WTC11 (cell line): ENCODE results near the gene RNF113B. TPM values are rescaled to one million over a fixed set of nuclear protein-coding genes. Genes with fewer than 3 reads are reported as not detected.

ENCODE experiments used
- ATAC-seq: fragments of 200-7000 bp; cut with Tn5 transposase; 2 replicates; pipeline ENCODE4 v1.10.0; 2021; ENCODE audit warnings: mild to moderate bottlenecking, moderate library complexity
- CTCF ChIA-PET: fragments of 300-600 bp; sonication (Branson Sonifier 250); formaldehyde crosslinking; loops from one replicate; lab custom pipeline; 2021; ENCODE audit warnings: antibody characterized with exemption; lab: Charles Lee
- POLR2A ChIA-PET: fragments of 350-600 bp; sonication (Branson Sonifier 250); formaldehyde crosslinking; loops from one replicate; lab custom pipeline; 2021; ENCODE audit warnings: antibody characterized with exemption; lab: Charles Lee
- DNase-seq: peaks from one replicate; pipeline ENCODE4 v3.0.0; 2021; ENCODE audit warnings: low spot score
- H3K27ac Mint-ChIP-seq: 2 replicates; pipeline ENCODE4 v1.8.0; 2021; ENCODE audit warnings: mixed read lengths
- H3K27me3 Mint-ChIP-seq: 2 replicates; pipeline ENCODE4 v1.8.0; 2021; ENCODE audit warnings: low read depth, mild to moderate bottlenecking, moderate library complexity, mixed read lengths
- H3K36me3 Mint-ChIP-seq: 2 replicates; pipeline ENCODE4 v1.8.0; 2021; ENCODE audit warnings: mixed read lengths
- H3K4me1 Mint-ChIP-seq: 2 replicates; pipeline ENCODE4 v1.8.0; 2022; ENCODE audit warnings: mixed read lengths
- H3K4me3 Mint-ChIP-seq: 2 replicates; pipeline ENCODE4 v1.8.0; 2021; ENCODE audit warnings: mild to moderate bottlenecking, moderate library complexity, mixed read lengths
- H3K9me3 Mint-ChIP-seq: 2 replicates; pipeline ENCODE4 v1.8.0; 2021; ENCODE audit warnings: mixed read lengths
- AR ChIP-seq: fragments of 250-450 bp; sonication (Bioruptor Pico); IDR thresholded peaks from 2 replicates; pipeline ENCODE4 v1.9.0; 2021; ENCODE audit warnings: mild to moderate bottlenecking
- ATF3 ChIP-seq: sonication (generic); formaldehyde crosslinking; conservative IDR thresholded peaks from 2 replicates; pipeline ENCODE4 v1.8.1; 2022; ENCODE audit warnings: mild to moderate bottlenecking, missing genetic modification reagents
- CTCF ChIP-seq: fragments of 200-600 bp; IDR thresholded peaks from 2 replicates; pipeline ENCODE4 v1.8.0; 2022; ENCODE audit warnings: antibody characterized with exemption
- EMX1 ChIP-seq: fragments of 250-450 bp; sonication (Bioruptor Pico); IDR thresholded peaks from 2 replicates; pipeline ENCODE4 v1.8.0; 2021; ENCODE audit warnings: mild to moderate bottlenecking
- ETV6 ChIP-seq: sonication (generic); formaldehyde crosslinking; IDR thresholded peaks from 2 replicates; pipeline ENCODE4 v1.8.1; 2022; ENCODE audit warnings: mild to moderate bottlenecking, missing genetic modification reagents
- IRF1 ChIP-seq: sonication (generic); formaldehyde crosslinking; IDR thresholded peaks from 2 replicates; pipeline ENCODE4 v1.8.0; 2023; ENCODE audit warnings: missing genetic modification reagents
- JAZF1 ChIP-seq: fragments of 250-450 bp; sonication (Bioruptor Pico); IDR thresholded peaks from 2 replicates; pipeline ENCODE4 v1.9.0; 2021; ENCODE audit warnings: moderate library complexity, mild to moderate bottlenecking, inconsistent platforms
- MLX ChIP-seq: sonication (generic); formaldehyde crosslinking; IDR thresholded peaks from 2 replicates; pipeline ENCODE4 v1.8.1; 2023; ENCODE audit warnings: mild to moderate bottlenecking, missing genetic modification reagents, moderate library complexity
- NFATC4 ChIP-seq: fragments of 250-450 bp; sonication (Bioruptor Pico); IDR thresholded peaks from 2 replicates; pipeline ENCODE4 v1.9.0; 2021; ENCODE audit warnings: mild to moderate bottlenecking
- PRRX2 ChIP-seq: fragments of 250-450 bp; sonication (Bioruptor Pico); IDR thresholded peaks from 2 replicates; pipeline ENCODE4 v1.8.0; 2021; ENCODE audit warnings: mild to moderate bottlenecking
- RELA ChIP-seq: sonication (generic); formaldehyde crosslinking; IDR thresholded peaks from 2 replicates; pipeline ENCODE4 v1.8.1; 2022; ENCODE audit warnings: missing genetic modification reagents, mild to moderate bottlenecking, borderline replicate concordance
- USF1 ChIP-seq: sonication (generic); formaldehyde crosslinking; IDR thresholded peaks from 2 replicates; pipeline ENCODE4 v1.8.0; 2022; ENCODE audit warnings: mild to moderate bottlenecking, missing genetic modification reagents
- ZMAT4 ChIP-seq: fragments of 250-450 bp; sonication (Bioruptor Pico); IDR thresholded peaks from 2 replicates; pipeline ENCODE4 v1.9.0; 2021; ENCODE audit warnings: mild to moderate bottlenecking
- ZNF121 ChIP-seq: sonication (generic); formaldehyde crosslinking; IDR thresholded peaks from 2 replicates; pipeline ENCODE4 v1.8.0; 2023; ENCODE audit warnings: missing genetic modification reagents
- ZNF219 ChIP-seq: sonication (generic); formaldehyde crosslinking; IDR thresholded peaks from 2 replicates; pipeline ENCODE4 v1.8.0; 2023; ENCODE audit warnings: missing genetic modification reagents, mild to moderate bottlenecking, borderline replicate concordance
- ZNF281 ChIP-seq: sonication (generic); formaldehyde crosslinking; IDR thresholded peaks from 2 replicates; pipeline ENCODE4 v1.8.0; 2023; ENCODE audit warnings: mild to moderate bottlenecking, missing genetic modification reagents
- ZNF671 ChIP-seq: fragments of 250-450 bp; sonication (Bioruptor Pico); IDR thresholded peaks from 2 replicates; pipeline ENCODE4 v1.8.0; 2021; ENCODE audit warnings: mild to moderate bottlenecking
- total RNA-seq: library from RNA; stranded (reverse); gene quantifications from 3 replicates; pipeline ENCODE4 v1.2.3, GENCODE V29; 2021

The RNF113B gene
- total RNA-seq, 1 experiment from 2014 or later = not detected

GRCh38 chr13:98172590-98173422 is 4.3 kb downstream of the RNF113B start (continued):
- TF ChIP-seq CTCF = no peak
- no peak for TF ChIP-seq ATF3 (CRISPR knock-in tag)
- TF ChIP-seq MLX (CRISPR knock-in tag) = no peak
- TF ChIP-seq, all 79 proteins: peak for 0

GRCh38 chr13:98171900-98172589 is 5.0 kb downstream of the RNF113B start:
- TF ChIP-seq ETV6 (no peak), ZNF281 (CRISPR knock-in tag) (no peak)
- ChIA-PET POLR2A (interaction anchor here (1.7 kb wide), 1 partner anchor 28 kb away, joined by 4 read pairs; no protein-coding TSS in a partner anchor), CTCF (interaction anchor here (1.7 kb wide), 1 partner anchor 259 kb away, joined by 5 read pairs; no protein-coding TSS in a partner anchor)
- Mint-ChIP-seq H3K36me3 (no peaks in the 10 kb centered on the region), H3K4me3 (peak overlapping the region; percentile 7), H3K27me3 (no peaks in the 10 kb centered on the region), H3K9me3 (no peaks in the 10 kb centered on the region), H3K27ac (peak overlapping the region; percentile 78), H3K4me1 (peaks cover 61% of the 10 kb centered on the region)
- DNase-seq = no peak
- peak; percentile 26 for ATAC-seq

- Mint-ChIP-seq H3K4me3 (no peak overlapping the region), H3K9me3 (no peaks in the 10 kb centered on the region), H3K4me1 (peaks cover 56% of the 10 kb centered on the region), H3K27ac (0 out of 2 replicates have a peak overlapping the region, but pooled peaks have one; percentile 15), H3K36me3 (no peaks in the 10 kb centered on the region), H3K27me3 (no peaks in the 10 kb centered on the region)
- no peak for DNase-seq
- ChIA-PET CTCF (interaction anchor here (1.4 kb wide), 1 partner anchor 181 kb away, joined by 3 read pairs; no protein-coding TSS in a partner anchor), POLR2A (no interaction called here)
- no peak for TF ChIP-seq ZMAT4 (CRISPR knock-in tag)
- no peak for TF ChIP-seq EMX1 (CRISPR knock-in tag)
- TF ChIP-seq ATF3 (CRISPR knock-in tag) = no peak
- TF ChIP-seq NFATC4 (CRISPR knock-in tag) = no peak
- TF ChIP-seq RELA (CRISPR knock-in tag) = no peak
- no peak for TF ChIP-seq PRRX2 (CRISPR knock-in tag)
- ATAC-seq = no peak
Measured at GRCh38 chr13:98169331-98169730, 7.7 kb downstream of the RNF113B start.

GRCh38 chr13:98162935-98163334 is 14.1 kb downstream of the RNF113B start:
- ATAC-seq (no peak), DNase-seq (no peak)
- Mint-ChIP-seq H3K4me3 (no peak overlapping the region), H3K27ac (no peak overlapping the region), H3K27me3 (no peaks in the 10 kb centered on the region), H3K9me3 (no peaks in the 10 kb centered on the region), H3K4me1 (peaks cover 37% of the 10 kb centered on the region), H3K36me3 (no peaks in the 10 kb centered on the region)
- CTCF ChIA-PET = no interaction called here
- POLR2A ChIA-PET = no interaction called here
- no peak for TF ChIP-seq USF1
- TF ChIP-seq ZNF671 = no peak
- no peak for TF ChIP-seq AR
- TF ChIP-seq ZNF121 (CRISPR knock-in tag) = no peak
- TF ChIP-seq IRF1 (CRISPR knock-in tag) = no peak
- no peak for TF ChIP-seq JAZF1 (CRISPR knock-in tag)
- no peak for TF ChIP-seq ZNF219 (CRISPR knock-in tag)
